BLaER1 (cell line): Measurements from ENCODE around the gene BCAR1.

Experiments used
- H3K27ac ChIP-seq: shearing (Covaris generic); formaldehyde crosslinking; 2 replicates; pipeline ENCODE4 v1.8.1; 2022
- H3K27me3 ChIP-seq: shearing (Covaris generic); formaldehyde crosslinking; 2 replicates; pipeline ENCODE4 v1.8.1; 2022
- H3K36me3 ChIP-seq: shearing (Covaris generic); formaldehyde crosslinking; 2 replicates; pipeline ENCODE4 v1.8.1; 2022
- H3K4me1 ChIP-seq: shearing (Covaris generic); formaldehyde crosslinking; 2 replicates; pipeline ENCODE4 v1.8.1; 2022
- H3K4me2 ChIP-seq: shearing (Covaris generic); formaldehyde crosslinking; 2 replicates; pipeline ENCODE4 v1.8.1; 2022
- H3K4me3 ChIP-seq: shearing (Covaris generic); formaldehyde crosslinking; 2 replicates; pipeline ENCODE4 v1.8.1; 2022
- H3K9ac ChIP-seq: shearing (Covaris generic); formaldehyde crosslinking; 2 replicates; pipeline ENCODE4 v1.8.1; 2022
- H3K9me3 ChIP-seq: shearing (Covaris generic); formaldehyde crosslinking; 2 replicates; pipeline ENCODE4 v1.8.1; 2022
- H4K20me1 ChIP-seq: shearing (Covaris generic); formaldehyde crosslinking; 2 replicates; pipeline ENCODE4 v1.8.1; 2022
- Cebpa-rat ChIP-seq: shearing (Covaris generic); IDR thresholded peaks from 2 replicates; pipeline ENCODE4 v1.8.1; 2022

The BCAR1 gene

GRCh38 chr16:75230471-75231110 is 20.8 kb downstream of the BCAR1 start:
- peaks cover 5% of the 10 kb centered on the region; the same call in 1 of the 2 replicates for H3K4me1 ChIP-seq
- no peaks in the 10 kb centered on the region for H3K9me3 ChIP-seq
- H3K36me3 ChIP-seq = no peaks in the 10 kb centered on the region
- no peaks in the 10 kb centered on the region for H4K20me1 ChIP-seq
- no peak for TF ChIP-seq Cebpa-rat
- H3K4me3 ChIP-seq = no peak overlapping the region
- no peak overlapping the region for H3K9ac ChIP-seq
- no peak overlapping the region for H3K27ac ChIP-seq
- H3K4me2 ChIP-seq = no peak overlapping the region
- H3K27me3 ChIP-seq = no peaks in the 10 kb centered on the region

GRCh38 chr16:75229172-75230031 is 22.0 kb downstream of the BCAR1 start:
- no peaks in the 10 kb centered on the region for H3K9me3 ChIP-seq
- TF ChIP-seq Cebpa-rat = no peak
- H3K27ac ChIP-seq = no peak overlapping the region
- H3K4me3 ChIP-seq = no peak overlapping the region
- H3K4me2 ChIP-seq = no peak overlapping the region
- no peaks in the 10 kb centered on the region for H3K27me3 ChIP-seq
- H3K36me3 ChIP-seq = no peaks in the 10 kb centered on the region
- no peak overlapping the region for H3K9ac ChIP-seq
- peaks cover 5% of the 10 kb centered on the region; the same call in 1 of the 2 replicates for H3K4me1 ChIP-seq
- no peaks in the 10 kb centered on the region for H4K20me1 ChIP-seq

GRCh38 chr16:75228143-75228976 is 23.1 kb downstream of the BCAR1 start:
- Histone ChIP-seq H4K20me1 (no peaks in the 10 kb centered on the region), H3K9ac (no peak overlapping the region), H3K4me2 (no peak overlapping the region; the same call in 1 of the 2 replicates), H3K36me3 (no peaks in the 10 kb centered on the region), H3K27me3 (no peaks in the 10 kb centered on the region), H3K27ac (no peak overlapping the region), H3K4me3 (no peak overlapping the region), H3K9me3 (no peaks in the 10 kb centered on the region), H3K4me1 (peaks cover 5% of the 10 kb centered on the region; the same call in 1 of the 2 replicates)
- TF ChIP-seq Cebpa-rat = no peak

- Histone ChIP-seq H3K9ac (no peak overlapping the region), H3K36me3 (no peaks in the 10 kb centered on the region), H3K4me1 (peaks cover 5% of the 10 kb centered on the region; the same call in 1 of the 2 replicates), H4K20me1 (no peaks in the 10 kb centered on the region), H3K9me3 (no peaks in the 10 kb centered on the region), H3K27me3 (no peaks in the 10 kb centered on the region), H3K4me3 (no peak overlapping the region), H3K27ac (no peak overlapping the region), H3K4me2 (no peak overlapping the region)
- TF ChIP-seq Cebpa-rat = no peak
Observed at GRCh38 chr16:75227361-75228142, 23.9 kb downstream of the BCAR1 start.

- no peak for TF ChIP-seq Cebpa-rat
- Histone ChIP-seq H3K9me3 (no peaks in the 10 kb centered on the region), H3K9ac (no peak overlapping the region), H3K4me3 (no peak overlapping the region), H3K4me2 (no peak overlapping the region), H3K4me1 (peaks cover 5% of the 10 kb centered on the region; the same call in 1 of the 2 replicates), H4K20me1 (no peaks in the 10 kb centered on the region), H3K27me3 (no peaks in the 10 kb centered on the region), H3K27ac (no peak overlapping the region), H3K36me3 (no peaks in the 10 kb centered on the region)
Observed at GRCh38 chr16:75226550-75227360, 24.7 kb downstream of the BCAR1 start.

- Histone ChIP-seq H3K4me1 (peaks cover 5% of the 10 kb centered on the region; the same call in 1 of the 2 replicates), H3K4me2 (no peak overlapping the region), H3K9ac (no peak overlapping the region), H3K36me3 (no peaks in the 10 kb centered on the region), H4K20me1 (no peaks in the 10 kb centered on the region), H3K27ac (no peak overlapping the region), H3K4me3 (no peak overlapping the region), H3K9me3 (no peaks in the 10 kb centered on the region), H3K27me3 (no peaks in the 10 kb centered on the region)
- TF ChIP-seq Cebpa-rat = no peak
Observed at GRCh38 chr16:75225678-75226515, 25.5 kb downstream of the BCAR1 start.

- H3K9ac ChIP-seq = no peak overlapping the region
- H3K36me3 ChIP-seq = no peaks in the 10 kb centered on the region
Observed at GRCh38 chr16:75225092-75225491, 26.3 kb downstream of the BCAR1 start.

More at GRCh38 chr16:75225092-75225491, 26.3 kb downstream of the BCAR1 start:
- no peak for TF ChIP-seq Cebpa-rat
- Histone ChIP-seq H4K20me1 (no peaks in the 10 kb centered on the region), H3K4me1 (peaks cover 5% of the 10 kb centered on the region), H3K27ac (no peak overlapping the region), H3K4me3 (no peak overlapping the region), H3K9me3 (no peaks in the 10 kb centered on the region), H3K27me3 (no peaks in the 10 kb centered on the region), H3K4me2 (no peak overlapping the region)
